Keratinocyte (primary cell): ENCODE results near the gene PKP2.

Experiments used
- CTCF ChIP-seq, 3 experiments: IDR thresholded peaks in 1 of 3; conservative IDR thresholded peaks in 1 of 3; optimal IDR thresholded peaks in 1 of 3; 2 replicates in 2 of 3; 3 replicates in 1 of 3; pipeline versions ENCODE3 to v1.5.1; 2011; ENCODE audit warnings: low read length in 3 of 3, mild to moderate bottlenecking in 3 of 3, moderate library complexity in 2 of 3, control low read depth in 1 of 3, inconsistent platforms in 1 of 3; ENCODE audit not compliant: insufficient read depth in 2 of 3; ENCODE audit errors: extremely low read depth in 1 of 3
- EZH2 ChIP-seq: IDR thresholded peaks from one replicate; pipeline ENCODE4 v1.6.1; 2012; ENCODE audit warnings: inconsistent platforms, mild to moderate bottlenecking, low read length, moderate library complexity

GRCh38 chr12:32907898-32908476 is 11.4 kb upstream of the PKP2 start:
- TF ChIP-seq CTCF (optimal IDR thresholded peaks at IDR 0.05 in 1 of 3, IDR thresholded peaks at IDR 0.05 in 1 of 3, conservative IDR thresholded peaks at IDR 0.05 in 1 of 3; ENCODE audit: extremely low read depth in 1 of 3, insufficient read depth in 2 of 3, low read length in 3 of 3) (no peak), EZH2 (no peak)
